ENCODE data around the gene ARHGAP6.

ARHGAP6 gene

DNA sequence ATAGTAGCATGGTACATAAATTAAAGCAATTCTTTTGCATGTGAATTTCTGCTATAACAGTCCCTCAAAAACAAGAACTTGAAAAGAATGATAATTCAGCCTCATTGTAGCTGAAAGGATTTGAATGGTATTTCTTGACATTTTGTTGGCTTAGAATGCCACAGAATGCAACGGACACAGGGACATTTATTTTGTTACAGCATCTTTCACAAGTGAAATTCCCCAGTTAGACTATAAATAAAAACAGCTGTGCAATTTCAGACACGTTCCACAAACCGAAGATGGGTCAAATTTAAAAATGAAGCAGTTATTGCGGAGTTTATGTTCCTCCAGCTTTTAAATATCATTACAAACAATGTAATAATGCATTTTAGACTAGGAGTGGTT is 455.3 kb downstream of the ARHGAP6 start:
- Histone ChIP-seq H3K27ac (no peak overlapping the region), H3K27me3 (ENCODE audit: insufficient read depth, low read depth, severe bottlenecking) (peaks cover 3% of the 10 kb centered on the region), H3K36me3 (no peaks in the 10 kb centered on the region), H3K9me3 (ENCODE audit: severe bottlenecking) (no peaks in the 10 kb centered on the region), H3K4me3 (ENCODE audit: low read depth, low read length) (no peak overlapping the region)
- TF ChIP-seq, protein P1, sequence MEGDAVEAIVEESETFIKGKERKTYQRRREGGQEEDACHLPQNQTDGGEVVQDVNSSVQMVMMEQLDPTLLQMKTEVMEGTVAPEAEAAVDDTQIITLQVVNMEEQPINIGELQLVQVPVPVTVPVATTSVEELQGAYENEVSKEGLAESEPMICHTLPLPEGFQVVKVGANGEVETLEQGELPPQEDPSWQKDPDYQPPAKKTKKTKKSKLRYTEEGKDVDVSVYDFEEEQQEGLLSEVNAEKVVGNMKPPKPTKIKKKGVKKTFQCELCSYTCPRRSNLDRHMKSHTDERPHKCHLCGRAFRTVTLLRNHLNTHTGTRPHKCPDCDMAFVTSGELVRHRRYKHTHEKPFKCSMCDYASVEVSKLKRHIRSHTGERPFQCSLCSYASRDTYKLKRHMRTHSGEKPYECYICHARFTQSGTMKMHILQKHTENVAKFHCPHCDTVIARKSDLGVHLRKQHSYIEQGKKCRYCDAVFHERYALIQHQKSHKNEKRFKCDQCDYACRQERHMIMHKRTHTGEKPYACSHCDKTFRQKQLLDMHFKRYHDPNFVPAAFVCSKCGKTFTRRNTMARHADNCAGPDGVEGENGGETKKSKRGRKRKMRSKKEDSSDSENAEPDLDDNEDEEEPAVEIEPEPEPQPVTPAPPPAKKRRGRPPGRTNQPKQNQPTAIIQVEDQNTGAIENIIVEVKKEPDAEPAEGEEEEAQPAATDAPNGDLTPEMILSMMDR (IDR thresholded peaks at IDR 0.05; ENCODE audit: low read depth, low read length), result no peak
- DNase-seq, result no peak

DNA sequence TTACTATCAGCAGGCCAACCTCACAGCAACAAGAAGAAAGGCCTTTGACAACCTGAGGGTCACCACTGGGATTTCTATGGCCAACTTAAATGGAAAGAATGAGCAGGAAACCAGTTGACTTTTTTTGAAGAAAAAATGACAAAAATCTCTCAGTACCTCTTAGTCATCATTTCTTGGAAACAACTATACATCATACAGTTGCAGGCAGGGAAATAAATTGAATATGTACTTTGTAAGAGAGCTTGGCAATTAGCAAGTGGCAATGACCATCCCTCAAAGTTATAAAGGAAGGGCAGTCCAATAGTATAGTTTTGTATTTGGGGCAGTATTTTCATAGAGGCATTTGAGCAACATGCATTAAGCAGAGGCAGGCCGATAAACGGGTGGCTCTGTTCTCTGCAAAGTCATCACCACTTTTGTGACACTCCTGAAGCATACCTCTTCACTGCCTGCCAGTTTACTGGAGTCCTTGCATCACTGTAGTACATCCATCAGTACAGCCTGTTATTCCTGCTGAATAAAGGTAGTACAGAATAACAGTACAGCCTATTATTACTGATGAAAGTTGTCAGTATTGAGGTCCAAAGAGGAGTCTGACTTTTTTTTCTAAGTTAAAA is 455.8 kb downstream of the ARHGAP6 start:
- H3K36me3 ChIP-seq, result no peaks in the 10 kb centered on the region
- H3K27me3 ChIP-seq (ENCODE audit: insufficient read depth, low read depth, severe bottlenecking), result peaks cover 3% of the 10 kb centered on the region
- TF ChIP-seq, protein P1 (IDR thresholded peaks at IDR 0.05; ENCODE audit: low read depth, low read length), result no peak
- H3K4me3 ChIP-seq (ENCODE audit: low read depth, low read length), result no peak overlapping the region
- no peak overlapping the region for H3K27ac ChIP-seq
- no peak for DNase-seq
- H3K9me3 ChIP-seq (ENCODE audit: severe bottlenecking), result no peaks in the 10 kb centered on the region

DNA sequence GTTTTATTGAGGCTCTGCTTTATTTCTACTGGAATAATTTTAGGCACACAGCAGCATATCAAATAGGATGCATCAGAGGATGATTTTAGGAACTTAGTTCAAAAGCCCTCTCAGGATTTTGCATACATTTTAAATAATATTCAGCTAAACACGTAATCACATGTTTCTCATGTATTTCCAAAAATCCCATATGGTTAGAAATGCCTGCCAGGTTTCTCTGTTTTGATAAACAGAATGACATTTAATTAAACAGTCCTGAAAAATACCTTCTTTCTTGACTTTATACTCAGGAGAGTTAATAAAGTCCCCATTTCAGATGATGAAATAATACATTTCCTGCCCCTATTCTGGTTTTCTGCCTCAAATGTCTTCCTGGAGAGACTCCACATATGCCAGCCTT is 459.0 kb downstream of the ARHGAP6 start:
- no peak overlapping the region for H3K27ac ChIP-seq
- TF ChIP-seq, protein P1 (IDR thresholded peaks at IDR 0.05; ENCODE audit: low read depth, low read length), result no peak
- H3K9me3 ChIP-seq (ENCODE audit: severe bottlenecking), result no peaks in the 10 kb centered on the region
- no peaks in the 10 kb centered on the region for H3K36me3 ChIP-seq
- H3K4me3 ChIP-seq (ENCODE audit: low read depth, low read length), result no peak overlapping the region
- H3K27me3 ChIP-seq (ENCODE audit: insufficient read depth, low read depth, severe bottlenecking), result peaks cover 3% of the 10 kb centered on the region
- DNase-seq, result no peak

DNA sequence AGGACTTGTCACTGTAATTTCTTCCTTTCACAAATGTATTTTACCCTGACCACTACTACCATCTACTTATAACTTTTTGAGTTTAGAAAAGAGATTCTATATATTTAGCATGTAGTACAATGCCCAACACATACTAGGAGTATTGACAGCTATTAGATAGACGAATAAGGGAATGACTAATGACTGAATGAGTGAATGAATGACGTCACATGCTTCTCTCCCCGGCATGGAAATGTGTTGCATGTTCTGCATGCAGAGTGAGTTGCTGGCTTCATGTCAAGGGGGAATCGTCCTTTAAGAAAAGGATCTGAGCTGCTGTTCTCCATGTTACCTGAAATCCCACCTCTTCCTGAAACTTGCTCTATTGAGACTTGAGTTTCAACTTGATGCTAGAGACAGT is 459.9 kb downstream of the ARHGAP6 start:
- Histone ChIP-seq H3K9me3 (ENCODE audit: severe bottlenecking) (no peaks in the 10 kb centered on the region), H3K4me3 (ENCODE audit: low read depth, low read length) (no peak overlapping the region), H3K27me3 (ENCODE audit: insufficient read depth, low read depth, severe bottlenecking) (peaks cover 3% of the 10 kb centered on the region), H3K36me3 (no peaks in the 10 kb centered on the region), H3K27ac (no peak overlapping the region)
- TF ChIP-seq, protein P1 (IDR thresholded peaks at IDR 0.05; ENCODE audit: low read depth, low read length), result no peak
- DNase-seq, result no peak

DNA sequence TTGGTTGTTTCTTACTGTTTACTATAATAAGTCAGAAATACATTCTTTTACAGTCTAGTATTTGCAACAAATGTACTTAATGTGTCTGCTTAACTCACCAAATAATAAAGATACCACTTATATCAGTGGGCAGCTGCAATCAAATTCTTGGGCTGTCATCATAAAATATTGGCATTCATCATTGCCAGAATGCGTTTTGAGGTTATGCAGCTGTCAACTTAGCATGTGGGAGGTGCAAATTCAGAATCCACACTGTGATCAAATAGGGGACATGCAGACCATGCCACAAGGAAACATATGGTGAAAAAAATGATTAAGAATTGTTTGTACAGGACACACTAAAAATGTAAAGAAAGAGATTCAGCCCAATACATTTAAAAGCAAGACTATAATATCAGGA is 468.0 kb downstream of the ARHGAP6 start:
- H3K36me3 ChIP-seq, result no peaks in the 10 kb centered on the region
- H3K9me3 ChIP-seq (ENCODE audit: severe bottlenecking), result no peaks in the 10 kb centered on the region
- no peaks in the 10 kb centered on the region for H3K27me3 ChIP-seq (ENCODE audit: insufficient read depth, low read depth, severe bottlenecking)
- no peak overlapping the region for H3K4me3 ChIP-seq (ENCODE audit: low read depth, low read length)
- DNase-seq, result no peak
- no peak overlapping the region for H3K27ac ChIP-seq
- TF ChIP-seq, protein P1 (IDR thresholded peaks at IDR 0.05; ENCODE audit: low read depth, low read length), result no peak

DNA sequence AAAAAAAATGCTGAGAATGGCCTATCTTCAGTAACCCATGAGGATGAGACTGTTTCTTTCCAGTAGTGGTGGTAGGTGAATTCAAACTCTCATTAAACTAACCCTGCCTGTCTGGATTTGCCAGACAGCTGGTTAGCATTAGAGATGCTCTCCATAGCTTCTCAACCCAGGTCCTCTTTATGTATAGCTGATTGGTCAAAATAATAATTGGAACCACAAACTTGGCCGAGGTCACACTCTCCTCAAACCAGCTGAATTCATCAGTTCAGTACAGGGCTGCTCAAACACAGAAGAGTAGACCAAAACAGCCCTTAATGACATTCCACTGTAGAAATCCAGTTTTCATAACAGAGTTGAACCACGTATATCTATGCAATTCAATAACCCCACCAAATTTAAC is 469.2 kb downstream of the ARHGAP6 start:
- TF ChIP-seq, protein P1 (IDR thresholded peaks at IDR 0.05; ENCODE audit: low read depth, low read length), result no peak
- no peak for DNase-seq
- Histone ChIP-seq H3K9me3 (ENCODE audit: severe bottlenecking) (no peaks in the 10 kb centered on the region), H3K27ac (no peak overlapping the region), H3K36me3 (no peaks in the 10 kb centered on the region), H3K4me3 (ENCODE audit: low read depth, low read length) (no peak overlapping the region), H3K27me3 (ENCODE audit: insufficient read depth, low read depth, severe bottlenecking) (no peaks in the 10 kb centered on the region)

Measured in WERI-Rb-1 (cell line).